Esophagus muscularis mucosa (tissue), 4 donors: ENCODE data around the gene SREBF2. TPM values are rescaled to one million over a fixed set of nuclear protein-coding genes. Genes with fewer than 3 reads are reported as not detected.

Source experiments
- DNase-seq: peaks from one replicate; pipeline ENCODE4 v3.0.0-alpha.2; 2017; ENCODE audit errors: extremely low spot score
- H3K27ac ChIP-seq, 4 donors: fragments of 200-600 bp; sonication (generic); replicated peaks in 1 of 4; 1 replicate in 3 of 4; 2 replicates in 1 of 4; pipeline ENCODE4 v1.5.1; 2016 to 2019; ENCODE audit warnings: mild to moderate bottlenecking in 1 of 4
- H3K27me3 ChIP-seq, 4 donors: fragments of 200-600 bp; sonication (generic); one replicate each; pipeline versions ENCODE4 v1.5.1 to v1.6.0; 2016 to 2019
- H3K36me3 ChIP-seq, 4 donors: fragments of 200-600 bp; sonication (generic); one replicate each; pipeline ENCODE4 v1.5.1; 2016 to 2019
- H3K4me1 ChIP-seq, 4 donors: fragments of 200-600 bp; sonication (generic); one replicate each; pipeline ENCODE4 v1.5.1; 2016 to 2019
- H3K4me3 ChIP-seq, 4 donors: fragments of 200-600 bp; sonication (generic); 1 replicate in 2 of 4; 2 replicates in 2 of 4; pipeline ENCODE4 v1.5.1; 2016 to 2019; ENCODE audit warnings: mild to moderate bottlenecking in 4 of 4, moderate library complexity in 1 of 4
- H3K9me3 ChIP-seq, 4 donors: fragments of 200-600 bp; sonication (generic); 1 replicate in 3 of 4; 2 replicates in 1 of 4; pipeline ENCODE4 v1.5.1; 2016 to 2019
- EP300 ChIP-seq: sonication (generic); formaldehyde crosslinking; IDR thresholded peaks from one replicate; pipeline ENCODE4 v1.6.1; 2017; ENCODE audit warnings: antibody characterized with exemption
- POLR2A ChIP-seq: fragments of 450-650 bp; IDR thresholded peaks from one replicate; pipeline ENCODE4 v1.6.1; 2017; ENCODE audit warnings: antibody characterized with exemption, moderate library complexity, mild to moderate bottlenecking, low read depth
- POLR2AphosphoS5 ChIP-seq, 2 donors: sonication (generic); formaldehyde crosslinking; IDR thresholded peaks; one replicate each; pipeline ENCODE4 v1.6.1; 2017; ENCODE audit warnings: antibody characterized with exemption in 2 of 2
- WGBS: methylation state at CpG from one replicate; pipeline ENCODE4 v1.1.5; 2018; 5-methylcytosine and 5-hydroxymethylcytosine counted together
- intact Hi-C: fragments of 100-400 bp; cut with DNase I; formaldehyde crosslinking; loops from one replicate; pipeline ENCODE4 v1.15.1; 2023
- total RNA-seq, 4 donors: library from RNA; depleted of rRNA; stranded (reverse); fragments of >200 nt; gene quantifications; one replicate each; pipeline versions ENCODE4 v1.1.0 to v1.2.1, GENCODE V29; 2016
- TF ChIP-seq, protein P1 (sequence below), 3 experiments: fragments of 200-600 bp in 2 of 3; fragments of 450-650 bp in 1 of 3; sonication (generic) in 2 of 3; IDR thresholded peaks; one replicate each; pipeline ENCODE4 v1.5.1; 2017 to 2019; ENCODE audit warnings: antibody characterized with exemption in 3 of 3, mild to moderate bottlenecking in 2 of 3, moderate library complexity in 1 of 3

The SREBF2 gene
- total RNA-seq, 4 donors from 2014 or later = 56.4 to 97.7 (median 57.2) TPM

- WGBS = 81% methylated on average over 3 of the region's 3 CpGs
- intact Hi-C loops = loop anchor here (1.0 kb wide), 1 partner anchor 119 kb away; no protein-coding TSS in a partner anchor
- TF ChIP-seq, protein P1, sequence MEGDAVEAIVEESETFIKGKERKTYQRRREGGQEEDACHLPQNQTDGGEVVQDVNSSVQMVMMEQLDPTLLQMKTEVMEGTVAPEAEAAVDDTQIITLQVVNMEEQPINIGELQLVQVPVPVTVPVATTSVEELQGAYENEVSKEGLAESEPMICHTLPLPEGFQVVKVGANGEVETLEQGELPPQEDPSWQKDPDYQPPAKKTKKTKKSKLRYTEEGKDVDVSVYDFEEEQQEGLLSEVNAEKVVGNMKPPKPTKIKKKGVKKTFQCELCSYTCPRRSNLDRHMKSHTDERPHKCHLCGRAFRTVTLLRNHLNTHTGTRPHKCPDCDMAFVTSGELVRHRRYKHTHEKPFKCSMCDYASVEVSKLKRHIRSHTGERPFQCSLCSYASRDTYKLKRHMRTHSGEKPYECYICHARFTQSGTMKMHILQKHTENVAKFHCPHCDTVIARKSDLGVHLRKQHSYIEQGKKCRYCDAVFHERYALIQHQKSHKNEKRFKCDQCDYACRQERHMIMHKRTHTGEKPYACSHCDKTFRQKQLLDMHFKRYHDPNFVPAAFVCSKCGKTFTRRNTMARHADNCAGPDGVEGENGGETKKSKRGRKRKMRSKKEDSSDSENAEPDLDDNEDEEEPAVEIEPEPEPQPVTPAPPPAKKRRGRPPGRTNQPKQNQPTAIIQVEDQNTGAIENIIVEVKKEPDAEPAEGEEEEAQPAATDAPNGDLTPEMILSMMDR (IDR thresholded peaks at IDR 0.05) = peak; percentile 47 to 61 (median 58)
- no peak for TF ChIP-seq EP300
- Histone ChIP-seq H3K9me3 (no peaks in the 10 kb centered on the region), H3K4me1 (peaks cover 17 to 19% (median 18%) of the 10 kb centered on the region in 4 donors), H3K27me3 (no peaks in the 10 kb centered on the region), H3K36me3 (peaks cover 4 to 18% (median 10%) of the 10 kb centered on the region in 4 donors), H3K27ac (no peak overlapping the region), H3K4me3 (no peak overlapping the region)
- no peak for DNase-seq
Observed at GRCh38 chr22:41822317-41823057, 10.4 kb upstream of the SREBF2 start.

GRCh38 chr22:41823797-41824196 lies 9.1 kb upstream of the SREBF2 start:
- Histone ChIP-seq H3K9me3 (no peaks in the 10 kb centered on the region), H3K4me1 (peaks cover 17 to 19% (median 18%) of the 10 kb centered on the region in 4 donors), H3K27ac (no peak overlapping the region), H3K27me3 (no peaks in the 10 kb centered on the region), H3K4me3 (no peak overlapping the region), H3K36me3 (peaks cover 4 to 18% (median 8%) of the 10 kb centered on the region in 4 donors)
- no peak for TF ChIP-seq POLR2AphosphoS5 (IDR thresholded peaks at IDR 0.05)
- no peak for TF ChIP-seq EP300
- TF ChIP-seq POLR2A = no peak
- TF ChIP-seq, protein P1 (IDR thresholded peaks at IDR 0.05) = no peak
- DNase-seq = no peak
- intact Hi-C loops = no loop called here
- WGBS = 84% methylated on average over 6 of the region's 6 CpGs

DNA sequence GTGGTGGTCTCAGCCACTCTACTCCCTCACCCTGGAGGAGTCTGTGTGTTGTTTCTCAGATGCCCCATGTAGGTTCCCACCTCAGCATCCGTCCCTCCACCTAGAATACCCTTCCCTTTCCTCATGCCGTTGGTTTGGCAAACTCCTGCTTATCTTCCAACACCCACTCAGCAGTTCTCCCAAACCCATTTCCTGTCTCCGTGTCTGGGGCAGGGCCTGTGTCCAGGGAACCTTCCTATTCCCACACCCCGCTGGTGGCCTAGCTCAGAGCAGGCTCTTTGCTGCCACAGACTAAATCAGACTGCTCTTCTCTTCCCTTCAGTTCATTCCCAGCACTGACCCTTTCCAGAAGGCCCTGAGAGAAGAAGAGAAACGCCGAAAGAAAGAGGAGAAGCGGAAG lies 7.5 kb upstream of the SREBF2 start:
- Histone ChIP-seq H3K27me3 (no peaks in the 10 kb centered on the region), H3K4me1 (peaks cover 17 to 19% (median 18%) of the 10 kb centered on the region in 4 donors), H3K36me3 (peaks cover 0 to 15% (median 5%) of the 10 kb centered on the region in 4 donors), H3K4me3 (no peak overlapping the region), H3K27ac (no peak overlapping the region), H3K9me3 (no peaks in the 10 kb centered on the region)
- intact Hi-C loops = no loop called here
- WGBS = 63% methylated on average over 7 of the region's 7 CpGs
- DNase-seq = no peak
- TF ChIP-seq, protein P1 (IDR thresholded peaks at IDR 0.05) = no peak
- no peak for TF ChIP-seq EP300
- no peak for TF ChIP-seq POLR2AphosphoS5 (IDR thresholded peaks at IDR 0.05)
- TF ChIP-seq POLR2A = no peak

DNA sequence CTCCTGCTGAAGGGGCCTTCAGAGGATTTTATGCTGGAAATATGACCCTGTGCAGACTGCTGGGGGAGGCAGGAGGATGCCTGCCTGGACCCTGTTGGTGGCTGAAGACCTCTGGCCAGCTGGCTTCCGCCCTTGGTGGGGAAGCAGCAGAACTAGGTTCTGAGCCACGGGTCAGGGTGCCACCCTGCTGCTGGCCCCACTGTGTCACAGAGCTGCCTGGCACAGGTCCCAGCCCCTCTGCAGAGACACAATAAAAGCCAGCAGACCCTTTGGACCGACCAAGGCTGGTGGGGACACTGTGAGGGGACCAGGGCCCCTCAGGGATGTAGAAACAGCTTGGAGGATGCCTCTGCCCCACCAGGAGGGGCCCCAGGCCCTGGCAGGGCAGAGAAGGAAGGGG lies 6.9 kb upstream of the SREBF2 start:
- intact Hi-C loops = no loop called here
- 100% methylated on average over 2 of the region's 3 CpGs for WGBS

GRCh38 chr22:41826430-41827383 lies 6.2 kb upstream of the SREBF2 start:
- no peak overlapping the region for H3K4me3 ChIP-seq
- no peaks in the 10 kb centered on the region for H3K27me3 ChIP-seq
- no peak overlapping the region for H3K27ac ChIP-seq
- DNase-seq = no peak
- intact Hi-C loops = no loop called here
- 68% methylated on average over 9 of the region's 11 CpGs for WGBS
- peaks cover 0 to 10% (median 5%) of the 10 kb centered on the region in 4 donors for H3K36me3 ChIP-seq
- TF ChIP-seq, protein P1 (IDR thresholded peaks at IDR 0.05) = no peak
- TF ChIP-seq POLR2AphosphoS5 (IDR thresholded peaks at IDR 0.05) (no peak), EP300 (no peak), POLR2A (no peak)
- H3K4me1 ChIP-seq = peaks cover 17 to 25% (median 21%) of the 10 kb centered on the region in 4 donors
- H3K9me3 ChIP-seq = no peaks in the 10 kb centered on the region

More for the DNA sequence above, 6.9 kb upstream of the SREBF2 start:
- H3K27ac ChIP-seq = no peak overlapping the region
- no peaks in the 10 kb centered on the region for H3K27me3 ChIP-seq
- peaks cover 0 to 10% (median 5%) of the 10 kb centered on the region in 4 donors for H3K36me3 ChIP-seq
- no peaks in the 10 kb centered on the region for H3K9me3 ChIP-seq
- no peak for TF ChIP-seq EP300
- no peak overlapping the region for H3K4me3 ChIP-seq
- no peak for DNase-seq
- peaks cover 17 to 19% (median 18%) of the 10 kb centered on the region in 4 donors for H3K4me1 ChIP-seq
